ENCODE measurements around the gene AGRP.

- no peak for TF ChIP-seq GATA2 (IDR thresholded peaks at IDR 0.05; ENCODE audit: low read depth, low read length)
- TF ChIP-seq GATA3 (IDR thresholded peaks at IDR 0.05; ENCODE audit: low read depth, low read length): no peak
Observed at GRCh38 chr16:67531247-67531646, 47.9 kb upstream of the AGRP start.

Measured in SH-SY5Y (cell line).